ENCODE results near the gene ARHGEF12.

The ARHGEF12 gene

DNA sequence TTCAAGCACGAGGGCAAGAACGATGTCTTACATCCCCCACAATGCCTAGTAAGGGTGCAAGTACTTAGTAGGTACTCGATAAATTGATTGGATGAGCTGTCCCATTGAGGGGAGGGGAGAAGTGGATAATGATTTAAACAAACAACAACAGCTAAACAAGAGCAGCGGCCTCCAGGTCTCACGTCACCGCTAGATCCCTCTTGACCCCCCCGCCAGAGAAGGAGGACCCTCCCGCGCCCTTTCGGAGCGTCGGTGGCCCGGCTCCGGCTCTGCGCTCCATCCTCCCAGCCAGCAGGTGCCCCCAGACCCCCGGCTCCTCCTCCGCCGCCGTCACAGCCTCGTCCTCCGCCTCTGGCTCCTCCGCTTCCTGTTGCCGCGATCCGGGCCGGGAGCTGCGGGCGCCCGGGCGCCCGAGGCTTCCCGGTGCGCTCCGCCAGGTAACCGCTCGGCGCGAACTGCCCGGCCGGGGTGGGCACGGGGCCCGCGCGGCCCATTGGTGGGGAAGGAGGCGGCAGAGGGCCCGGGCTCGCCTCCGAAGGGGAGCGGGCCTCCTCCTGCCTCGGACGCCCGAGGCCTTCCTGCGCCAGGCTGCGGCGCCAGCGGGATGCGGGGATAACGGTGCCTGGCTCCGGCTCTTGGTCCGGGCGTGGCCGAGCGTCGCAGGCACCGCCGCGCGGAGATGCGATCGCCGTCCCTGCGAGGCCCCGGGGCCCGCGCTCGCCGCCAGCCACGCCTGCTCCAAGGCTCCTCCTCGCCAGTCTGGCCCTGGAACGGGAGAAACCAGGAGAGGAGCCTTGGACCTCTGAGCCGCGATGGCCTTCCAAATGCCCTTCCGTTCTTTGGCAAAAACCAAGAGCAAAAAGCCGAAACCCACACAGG is 11.0 kb upstream of the ARHGEF12 start, which contains the start of gene TLCD5:
Gene TLCD5, plus strand, starts transcription at position 368 of the 879 bp plus-strand sequence. CDS start 2,143 bp downstream, outside the sequence.
- TF ChIP-seq FOXK2 (IDR thresholded peaks at IDR 0.05) = no peak
- TF ChIP-seq FOXA1 (IDR thresholded peaks at IDR 0.05) = no peak
- TF ChIP-seq ZNF384 (IDR thresholded peaks at IDR 0.05) = no peak
- peak; percentile 18; the same call in 1 of the 2 replicates for TF ChIP-seq CTBP1 (IDR thresholded peaks at IDR 0.05; ENCODE audit: borderline replicate concordance)
- TF ChIP-seq NFRKB (IDR thresholded peaks at IDR 0.05) = no peak
- no peak for TF ChIP-seq HDGF (IDR thresholded peaks at IDR 0.05; ENCODE audit: borderline replicate concordance)
- peak; percentile 44; the same call in 1 of the 2 replicates for TF ChIP-seq L3MBTL2 (conservative IDR thresholded peaks at IDR 0.05)
- ChIA-PET POLR2A (interaction anchor here (0.8 kb wide), 1 partner anchor 9 kb away, joined by 3 read pairs; no protein-coding TSS in a partner anchor), CTCF (interaction anchor here (2.1 kb wide), 1 partner anchor 10 kb away, joined by 9 read pairs; no protein-coding TSS in a partner anchor)
- DNase-seq (ENCODE audit: extremely low spot score) = peak; percentile 77

DNA sequence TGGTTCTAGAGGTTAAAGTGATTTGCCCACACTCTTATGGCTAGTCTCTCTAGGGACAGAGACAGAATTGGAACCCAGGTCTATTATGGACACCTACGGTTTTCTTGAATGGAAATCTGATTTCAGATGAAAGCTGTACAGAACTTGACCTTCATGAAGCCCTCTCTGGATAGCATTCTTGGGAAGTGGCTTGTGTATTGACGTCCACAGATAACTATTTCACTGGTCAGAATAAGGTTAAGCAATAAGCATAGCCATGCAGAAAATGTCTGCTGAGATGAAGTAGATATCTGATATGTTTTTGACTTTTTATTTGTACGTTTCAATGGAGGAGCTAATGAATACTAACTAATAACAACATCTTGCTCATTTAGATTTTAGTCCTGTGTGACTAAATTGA is 10.0 kb upstream of the ARHGEF12 start:
- POLR2A ChIA-PET = interaction anchor here (0.6 to 1.6 kb wide), 2 partner anchors 9 to 65 kb away, joined by 3 to 9 read pairs; no protein-coding TSS in a partner anchor

DNA sequence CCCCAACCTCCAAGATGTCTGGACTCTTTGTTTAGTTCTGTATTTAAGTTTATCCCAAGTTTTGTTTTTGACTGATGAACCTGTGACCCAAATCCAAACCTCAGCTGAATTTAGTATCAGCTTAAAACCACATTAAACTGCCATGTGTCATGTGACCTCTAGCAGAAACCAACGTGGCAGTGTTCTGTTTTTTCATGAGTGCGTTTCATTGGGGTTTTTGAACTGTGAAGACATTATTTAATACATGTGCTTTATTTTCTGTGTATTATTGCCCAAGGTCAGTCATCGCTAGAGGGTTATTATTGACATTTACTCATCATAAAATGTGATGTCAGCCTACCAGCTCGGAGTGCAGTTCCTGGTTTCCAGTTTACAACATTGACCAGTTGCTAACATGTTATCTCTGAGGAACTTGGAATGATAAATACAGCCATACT is 9.3 kb upstream of the ARHGEF12 start:
- POLR2A ChIA-PET = interaction anchor here (1.6 kb wide), 1 partner anchor 8 kb away, joined by 9 read pairs; no protein-coding TSS in a partner anchor
- CTCF ChIA-PET = interaction anchor here (2.1 kb wide), 1 partner anchor 8 kb away, joined by 9 read pairs; no protein-coding TSS in a partner anchor
- DNase-seq (ENCODE audit: extremely low spot score) = no peak
- no peak for TF ChIP-seq SUZ12 (IDR thresholded peaks at IDR 0.05)
- no peak for TF ChIP-seq ELF4 (IDR thresholded peaks at IDR 0.05)
- no peak for TF ChIP-seq NFRKB (IDR thresholded peaks at IDR 0.05)
- no peak for TF ChIP-seq TARDBP (IDR thresholded peaks at IDR 0.05)
- no peak for TF ChIP-seq SP1 (IDR thresholded peaks at IDR 0.05)
- no peak for TF ChIP-seq LEF1 (IDR thresholded peaks at IDR 0.05; ENCODE audit: borderline replicate concordance)
- TF ChIP-seq FOXK2 (IDR thresholded peaks at IDR 0.05) = no peak
- TF ChIP-seq FOXA1 (IDR thresholded peaks at IDR 0.05) = no peak
- no peak for TF ChIP-seq ARNT (IDR thresholded peaks at IDR 0.05)
- TF ChIP-seq BHLHE40 (IDR thresholded peaks at IDR 0.05; ENCODE audit: borderline replicate concordance) = no peak
- no peak for TF ChIP-seq ZNF384 (IDR thresholded peaks at IDR 0.05)
- no peak for TF ChIP-seq HDGF (IDR thresholded peaks at IDR 0.05; ENCODE audit: borderline replicate concordance)
- no peak for TF ChIP-seq L3MBTL2 (conservative IDR thresholded peaks at IDR 0.05)
- no peak for TF ChIP-seq FOXM1 (IDR thresholded peaks at IDR 0.05; ENCODE audit: borderline replicate concordance)
- TF ChIP-seq CTBP1 (IDR thresholded peaks at IDR 0.05; ENCODE audit: borderline replicate concordance) = no peak
- TF ChIP-seq, protein P1, sequence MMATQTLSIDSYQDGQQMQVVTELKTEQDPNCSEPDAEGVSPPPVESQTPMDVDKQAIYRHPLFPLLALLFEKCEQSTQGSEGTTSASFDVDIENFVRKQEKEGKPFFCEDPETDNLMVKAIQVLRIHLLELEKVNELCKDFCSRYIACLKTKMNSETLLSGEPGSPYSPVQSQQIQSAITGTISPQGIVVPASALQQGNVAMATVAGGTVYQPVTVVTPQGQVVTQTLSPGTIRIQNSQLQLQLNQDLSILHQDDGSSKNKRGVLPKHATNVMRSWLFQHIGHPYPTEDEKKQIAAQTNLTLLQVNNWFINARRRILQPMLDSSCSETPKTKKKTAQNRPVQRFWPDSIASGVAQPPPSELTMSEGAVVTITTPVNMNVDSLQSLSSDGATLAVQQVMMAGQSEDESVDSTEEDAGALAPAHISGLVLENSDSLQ (IDR thresholded peaks at IDR 0.05) = no peak

More for the DNA sequence above, 10.0 kb upstream of the ARHGEF12 start:
- CTCF ChIA-PET = interaction anchor here (2.1 kb wide), 1 partner anchor 9 kb away, joined by 9 read pairs; no protein-coding TSS in a partner anchor
- no peak for DNase-seq (ENCODE audit: extremely low spot score)
- no peak for TF ChIP-seq ARNT (IDR thresholded peaks at IDR 0.05)
- TF ChIP-seq, protein P1 (IDR thresholded peaks at IDR 0.05) = no peak

GRCh38 chr11:120327311-120327710 is 8.9 kb upstream of the ARHGEF12 start:
- CTCF ChIA-PET = no interaction called here
- TF ChIP-seq CTBP1 (IDR thresholded peaks at IDR 0.05; ENCODE audit: borderline replicate concordance) (no peak), ZNF384 (IDR thresholded peaks at IDR 0.05) (no peak), ARNT (IDR thresholded peaks at IDR 0.05) (no peak), FOXK2 (IDR thresholded peaks at IDR 0.05) (no peak)
- DNase-seq (ENCODE audit: extremely low spot score) = no peak
- POLR2A ChIA-PET = interaction anchor here (1.6 kb wide), 1 partner anchor 8 kb away, joined by 9 read pairs; no protein-coding TSS in a partner anchor

DNA sequence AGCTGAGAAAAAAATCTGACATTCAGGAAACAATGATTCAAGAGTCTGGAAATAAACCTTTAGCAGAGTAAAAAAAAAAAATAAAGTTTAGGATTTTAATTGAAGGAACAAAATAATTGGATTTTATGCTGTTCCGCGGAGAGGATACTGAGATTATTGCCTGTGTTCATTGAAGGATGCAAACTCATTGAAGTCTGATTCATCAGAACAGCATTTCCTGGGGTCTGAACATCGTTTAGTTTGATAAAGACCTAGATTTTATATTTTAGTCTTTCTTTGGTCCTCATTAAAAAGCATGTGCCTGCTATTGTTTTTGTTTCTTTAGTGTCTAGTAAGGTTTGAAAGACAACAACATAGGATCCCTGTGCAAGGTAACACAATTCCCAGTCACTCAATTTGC is 6.7 kb upstream of the ARHGEF12 start:
- POLR2A ChIA-PET = no interaction called here
- CTCF ChIA-PET = no interaction called here
- no peak for DNase-seq (ENCODE audit: extremely low spot score)
- TF ChIP-seq ZNF384 (IDR thresholded peaks at IDR 0.05) (no peak), FOXA1 (IDR thresholded peaks at IDR 0.05) (no peak)

- DNase-seq (ENCODE audit: extremely low spot score) = no peak
- CTCF ChIA-PET = no interaction called here
- TF ChIP-seq ARNT (IDR thresholded peaks at IDR 0.05) = no peak
- TF ChIP-seq FOXM1 (IDR thresholded peaks at IDR 0.05; ENCODE audit: borderline replicate concordance) = no peak
- no peak for TF ChIP-seq NFRKB (IDR thresholded peaks at IDR 0.05)
- TF ChIP-seq ZNF384 (IDR thresholded peaks at IDR 0.05) = no peak
- TF ChIP-seq, protein P1 (IDR thresholded peaks at IDR 0.05) = no peak
- TF ChIP-seq FOXK2 (IDR thresholded peaks at IDR 0.05) = no peak
- no peak for TF ChIP-seq ELF4 (IDR thresholded peaks at IDR 0.05)
- TF ChIP-seq LEF1 (IDR thresholded peaks at IDR 0.05; ENCODE audit: borderline replicate concordance) = no peak
- no peak for TF ChIP-seq BHLHE40 (IDR thresholded peaks at IDR 0.05; ENCODE audit: borderline replicate concordance)
- TF ChIP-seq SP1 (IDR thresholded peaks at IDR 0.05) = no peak
- no peak for TF ChIP-seq SUZ12 (IDR thresholded peaks at IDR 0.05)
- TF ChIP-seq CTBP1 (IDR thresholded peaks at IDR 0.05; ENCODE audit: borderline replicate concordance) = no peak
- no peak for TF ChIP-seq FOXA1 (IDR thresholded peaks at IDR 0.05)
- TF ChIP-seq L3MBTL2 (conservative IDR thresholded peaks at IDR 0.05) = no peak
- no peak for TF ChIP-seq TARDBP (IDR thresholded peaks at IDR 0.05)
- TF ChIP-seq HDGF (IDR thresholded peaks at IDR 0.05; ENCODE audit: borderline replicate concordance) = no peak
- POLR2A ChIA-PET = no interaction called here
These were observed 6.2 kb upstream of the ARHGEF12 start for GRCh38 chr11:120330045-120330444.
